Spleen (tissue), 11 donors: ENCODE results near the gene LHFPL3. TPM values are rescaled to one million over a fixed set of nuclear protein-coding genes. Genes with fewer than 3 reads are reported as not detected.

ENCODE experiments used
- DNase-seq: peaks from one replicate; pipeline ENCODE4 v3.0.0-alpha.2; 2020
- H3K27ac ChIP-seq, 8 donors: fragments of 200-600 bp; sonication (generic) in 7 of 8; 1 replicate in 4 of 8; 2 replicates in 4 of 8; pipeline versions ENCODE4 v1.5.0 to v1.8.0; 2016 to 2021; ENCODE audit warnings: inconsistent platforms in 4 of 8, mild to moderate bottlenecking in 4 of 8, moderate library complexity in 1 of 8
- H3K27me3 ChIP-seq, 7 donors: fragments of 200-600 bp; sonication (generic) in 6 of 7; replicated peaks in 1 of 7; 1 replicate in 4 of 7; 2 replicates in 3 of 7; pipeline versions ENCODE4 v1.5.0 to v1.8.0; 2016 to 2021; ENCODE audit warnings: inconsistent platforms in 3 of 7, mild to moderate bottlenecking in 1 of 7
- H3K36me3 ChIP-seq, 6 donors: fragments of 200-600 bp; sonication (generic) in 5 of 6; 1 replicate in 4 of 6; 2 replicates in 2 of 6; pipeline versions ENCODE4 v1.5.0 to v1.8.0; 2016 to 2021; ENCODE audit warnings: inconsistent platforms in 2 of 6
- H3K4me1 ChIP-seq, 6 donors: fragments of 200-600 bp; sonication (generic) in 5 of 6; 1 replicate in 3 of 6; 2 replicates in 3 of 6; pipeline versions ENCODE4 v1.5.0 to v1.8.0; 2016 to 2021; ENCODE audit warnings: inconsistent platforms in 3 of 6
- H3K4me3 ChIP-seq, 8 donors: fragments of 200-600 bp; sonication (generic) in 7 of 8; 1 replicate in 4 of 8; 2 replicates in 4 of 8; pipeline versions ENCODE4 v1.5.0 to v1.8.0; 2016 to 2021; ENCODE audit warnings: inconsistent platforms in 4 of 8, mild to moderate bottlenecking in 4 of 8, moderate library complexity in 2 of 8
- H3K9me3 ChIP-seq, 8 donors: fragments of 200-600 bp; sonication (generic) in 7 of 8; 1 replicate in 4 of 8; 2 replicates in 4 of 8; pipeline versions ENCODE4 v1.5.0 to v1.8.0; 2016 to 2021; ENCODE audit warnings: inconsistent platforms in 4 of 8
- POLR2A ChIP-seq, 3 donors: fragments of 450-650 bp; IDR thresholded peaks; one replicate each; pipeline ENCODE4 v1.5.1; 2017; ENCODE audit warnings: antibody characterized with exemption in 3 of 3, mild to moderate bottlenecking in 1 of 3
- POLR2AphosphoS5 ChIP-seq, 3 donors: sonication (generic); formaldehyde crosslinking; IDR thresholded peaks; one replicate each; pipeline ENCODE4 v1.5.1; 2017; ENCODE audit warnings: antibody characterized with exemption in 3 of 3
- WGBS, 5 donors: extraction: QIAGEN DNeasy Blood & Tissue Kit in 3 of 5; methylation state at CpG; one replicate each; pipeline versions ENCODE4 v1.1.5 to v1.1.7; 2013 to 2018; 5-methylcytosine and 5-hydroxymethylcytosine counted together
- intact Hi-C: fragments of 100-400 bp; cut with DNase I; formaldehyde crosslinking; loops from one replicate; pipeline ENCODE4 v1.15.0; 2023; ENCODE audit warnings: low total_unique reads
- polyA plus RNA-seq, 3 donors: library from polyadenylated mRNA; stranded (reverse); fragments of 200-250 nt; gene quantifications; one replicate each; pipeline ENCODE4 v1.2.1, GENCODE V29; 2013
- total RNA-seq, 7 donors: library from RNA; depleted of rRNA in 3 of 7; stranded (reverse); fragments of >200 nt in 3 of 7; fragmentation: NEBNext Ultra II Directional in 4 of 7; extraction: Animal tissue kit (Norgen Biotek cat#: 25700) in 4 of 7; gene quantifications; one replicate each; pipeline versions ENCODE4 v1.1.0 to v1.2.1, GENCODE V29; 2016 to 2021
- TF ChIP-seq, protein P1 (sequence below), 11 experiments: fragments of 200-600 bp in 7 of 11; fragments of 450-650 bp in 4 of 11; sonication (generic) in 4 of 11; IDR thresholded peaks in 8 of 11; conservative IDR thresholded peaks in 3 of 11; 1 replicate in 7 of 11; 2 replicates in 4 of 11; pipeline versions ENCODE4 v1.4.0 to v1.8.0; 2016 to 2021; ENCODE audit warnings: antibody characterized with exemption in 11 of 11, inconsistent platforms in 4 of 11, mild to moderate bottlenecking in 1 of 11
- donor health status: healthy with polysubstance abuse.
- donor health status: DM: no; HTN: no; CAD: no; lungs with moderate emphysema.
- donor health status: DM: no; HTN: no; CAD: no.
- donor health status: Bipolar disorder and iron deficiency.
- donor health status: healthy.
- donor health status: DM: no; HTN: no; CAD: no.
- donor health status: DM: yes; HTN: yes; CAD: no.

Gene LHFPL3
- total and polyA plus RNA-seq, 10 donors: 0.07 to 1.0 (median 0.20) TPM; not detected in 3

DNA sequence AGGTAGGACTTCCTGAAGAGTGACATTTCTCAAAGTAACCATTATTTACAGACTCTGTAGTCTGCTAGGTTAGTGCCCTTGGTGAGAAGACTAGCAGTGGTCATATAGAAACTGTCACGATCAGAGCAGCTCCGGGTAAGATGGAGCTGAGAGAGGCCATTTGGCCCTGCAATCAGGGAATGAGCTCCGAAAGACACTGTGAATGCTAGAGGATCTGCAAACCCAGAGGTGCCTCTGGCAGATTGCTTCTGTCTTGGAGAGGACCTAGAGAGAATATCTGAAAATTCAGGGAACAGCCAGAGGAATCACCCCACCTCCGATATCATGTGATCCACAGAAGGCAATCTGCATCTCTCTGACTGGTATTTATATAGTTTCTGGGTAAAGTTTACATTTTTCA, 438.7 kb downstream of the LHFPL3 start:
- H3K27me3 ChIP-seq: peaks cover 0 to 15% (median 0%) of the 10 kb centered on the region in 7 donors
- intact Hi-C loops: no loop called here
- TF ChIP-seq POLR2AphosphoS5 (IDR thresholded peaks at IDR 0.05) (no peak), POLR2A (IDR thresholded peaks at IDR 0.05) (no peak)
- TF ChIP-seq, protein P1, sequence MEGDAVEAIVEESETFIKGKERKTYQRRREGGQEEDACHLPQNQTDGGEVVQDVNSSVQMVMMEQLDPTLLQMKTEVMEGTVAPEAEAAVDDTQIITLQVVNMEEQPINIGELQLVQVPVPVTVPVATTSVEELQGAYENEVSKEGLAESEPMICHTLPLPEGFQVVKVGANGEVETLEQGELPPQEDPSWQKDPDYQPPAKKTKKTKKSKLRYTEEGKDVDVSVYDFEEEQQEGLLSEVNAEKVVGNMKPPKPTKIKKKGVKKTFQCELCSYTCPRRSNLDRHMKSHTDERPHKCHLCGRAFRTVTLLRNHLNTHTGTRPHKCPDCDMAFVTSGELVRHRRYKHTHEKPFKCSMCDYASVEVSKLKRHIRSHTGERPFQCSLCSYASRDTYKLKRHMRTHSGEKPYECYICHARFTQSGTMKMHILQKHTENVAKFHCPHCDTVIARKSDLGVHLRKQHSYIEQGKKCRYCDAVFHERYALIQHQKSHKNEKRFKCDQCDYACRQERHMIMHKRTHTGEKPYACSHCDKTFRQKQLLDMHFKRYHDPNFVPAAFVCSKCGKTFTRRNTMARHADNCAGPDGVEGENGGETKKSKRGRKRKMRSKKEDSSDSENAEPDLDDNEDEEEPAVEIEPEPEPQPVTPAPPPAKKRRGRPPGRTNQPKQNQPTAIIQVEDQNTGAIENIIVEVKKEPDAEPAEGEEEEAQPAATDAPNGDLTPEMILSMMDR (IDR thresholded peaks at IDR 0.05 in 8 of 11, conservative IDR thresholded peaks at IDR 0.05 in 3 of 11): no peak
- H3K4me1 ChIP-seq: no peaks in the 10 kb centered on the region
- 39 to 53% (median 41%) methylated on average over 4 of the region's 4 CpGs for WGBS, 5 donors
- H3K9me3 ChIP-seq: no peaks in the 10 kb centered on the region
- H3K36me3 ChIP-seq: no peaks in the 10 kb centered on the region
- no peak overlapping the region for H3K27ac ChIP-seq
- H3K4me3 ChIP-seq: no peak overlapping the region
- DNase-seq: no peak

DNA sequence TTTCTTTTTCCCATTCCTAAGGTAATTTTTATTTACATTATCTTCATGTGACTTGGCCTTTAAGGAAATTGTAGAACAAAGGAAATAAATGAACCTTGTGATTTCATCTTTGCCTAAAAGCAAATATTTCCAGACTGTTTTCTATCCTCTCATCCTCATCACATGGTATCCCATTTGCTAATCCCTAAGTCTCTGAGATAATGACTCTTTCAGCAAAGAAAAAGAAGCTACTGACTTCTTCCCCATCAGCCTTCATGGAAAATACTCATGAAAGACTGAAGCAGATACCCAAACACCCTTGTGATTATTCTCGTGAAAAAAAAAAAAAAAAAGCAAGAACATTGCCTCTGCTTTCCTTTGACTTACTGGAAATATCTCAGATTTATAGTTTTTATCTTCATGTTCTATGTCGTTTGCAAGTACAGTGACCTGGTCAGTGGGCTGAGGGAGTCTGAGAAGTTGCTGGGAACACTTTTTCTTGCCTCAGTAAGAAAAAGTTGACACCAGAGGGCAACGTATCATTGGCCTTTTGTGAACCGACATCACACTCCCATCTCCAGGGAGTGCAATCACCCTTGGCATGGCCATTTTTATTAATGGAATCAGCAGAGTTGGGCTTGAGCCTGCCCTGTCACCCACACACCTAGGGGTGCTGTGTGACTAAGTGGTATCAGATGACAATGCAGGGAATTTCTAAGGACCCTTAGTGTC, 439.6 kb downstream of the LHFPL3 start:
- H3K27ac ChIP-seq: no peak overlapping the region
- no peaks in the 10 kb centered on the region for H3K36me3 ChIP-seq
- H3K27me3 ChIP-seq: peaks cover 0 to 23% (median 0%) of the 10 kb centered on the region in 7 donors
- no peaks in the 10 kb centered on the region for H3K9me3 ChIP-seq
- 37 to 56% (median 46%) methylated on average over 4 of the region's 4 CpGs for WGBS, 5 donors
- no peaks in the 10 kb centered on the region for H3K4me1 ChIP-seq
- no peak overlapping the region for H3K4me3 ChIP-seq
- no peak for DNase-seq
- intact Hi-C loops: no loop called here
- TF ChIP-seq POLR2A (IDR thresholded peaks at IDR 0.05): no peak
- TF ChIP-seq, protein P1 (IDR thresholded peaks at IDR 0.05 in 8 of 11, conservative IDR thresholded peaks at IDR 0.05 in 3 of 11): no peak

DNA sequence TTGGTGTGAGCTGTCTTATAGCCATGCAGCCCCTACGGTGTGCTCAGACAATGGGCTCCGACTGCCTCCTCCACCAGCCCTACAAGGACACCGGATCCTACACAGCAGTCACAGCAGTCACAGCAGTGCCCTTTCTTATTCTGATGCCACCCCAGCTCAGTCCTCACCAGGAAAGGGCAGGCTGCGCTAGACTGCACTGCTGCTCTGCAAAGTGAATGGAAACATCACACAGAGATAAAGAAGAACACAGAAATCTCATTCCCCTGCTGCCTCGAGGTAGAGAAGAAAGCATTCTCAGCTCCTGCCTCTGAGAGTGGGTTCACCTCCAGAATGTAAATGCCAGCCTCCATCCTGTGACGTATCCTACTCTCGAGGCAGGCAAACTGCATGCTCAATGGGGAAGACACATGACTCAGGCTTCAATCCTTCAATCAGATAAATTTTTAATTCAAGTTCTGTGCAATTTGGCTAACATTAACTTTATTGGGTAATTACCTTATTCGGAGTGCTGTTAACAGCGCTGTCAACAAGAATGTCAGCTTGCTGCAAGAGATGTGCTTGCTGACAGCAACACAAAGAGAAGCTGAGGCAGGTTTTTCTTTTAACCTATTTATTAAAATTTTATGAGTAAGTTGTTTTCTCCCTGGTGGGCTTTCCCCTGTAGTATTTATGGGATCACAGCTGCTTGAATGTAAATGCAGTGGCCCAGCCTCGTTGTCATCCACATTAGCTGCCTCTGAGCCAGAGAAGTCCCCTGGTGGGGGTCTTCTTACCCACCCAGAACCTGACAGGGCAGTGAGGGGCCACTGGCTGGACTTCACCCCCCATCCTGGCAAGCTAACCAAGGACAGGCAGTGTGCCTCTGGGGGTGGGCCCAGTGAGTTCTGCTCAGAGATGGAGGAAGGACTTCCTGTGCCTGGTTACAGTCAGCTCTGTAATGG, 444.3 kb downstream of the LHFPL3 start:
- H3K27me3 ChIP-seq: peaks cover 0 to 34% (median 0%) of the 10 kb centered on the region in 7 donors
- H3K27ac ChIP-seq: no peak overlapping the region
- H3K9me3 ChIP-seq: no peaks in the 10 kb centered on the region
- 38 to 52% (median 46%) methylated on average over 8 to 10 of the region's 10 CpGs for WGBS, 5 donors
- intact Hi-C loops: no loop called here
- no peaks in the 10 kb centered on the region for H3K4me1 ChIP-seq
- DNase-seq: no peak
- TF ChIP-seq, protein P1 (IDR thresholded peaks at IDR 0.05 in 8 of 11, conservative IDR thresholded peaks at IDR 0.05 in 3 of 11): no peak
- TF ChIP-seq POLR2A (IDR thresholded peaks at IDR 0.05) (no peak), POLR2AphosphoS5 (IDR thresholded peaks at IDR 0.05) (no peak)
- no peak overlapping the region for H3K4me3 ChIP-seq
- no peaks in the 10 kb centered on the region for H3K36me3 ChIP-seq

DNA sequence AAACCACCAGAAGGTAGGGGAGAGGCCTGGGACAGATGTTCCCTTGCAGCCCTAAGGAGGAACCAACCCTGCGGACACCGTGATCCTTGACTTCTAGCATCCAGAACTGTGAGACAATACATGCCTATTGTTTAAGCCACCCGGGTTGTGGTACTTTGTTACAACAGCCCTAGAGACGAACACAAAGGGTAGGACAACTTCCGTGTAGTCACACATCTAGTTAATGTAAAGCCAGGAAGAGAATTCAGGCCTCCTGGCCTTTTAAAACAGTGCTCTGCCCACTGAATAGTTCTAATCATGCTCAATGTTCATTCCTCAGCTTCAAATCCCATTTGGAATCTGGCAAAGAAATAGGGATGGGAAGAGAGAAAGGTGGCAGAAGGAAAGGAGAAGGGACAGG, 445.4 kb downstream of the LHFPL3 start:
- TF ChIP-seq POLR2AphosphoS5 (IDR thresholded peaks at IDR 0.05) (no peak), POLR2A (IDR thresholded peaks at IDR 0.05) (no peak)
- TF ChIP-seq, protein P1 (IDR thresholded peaks at IDR 0.05 in 8 of 11, conservative IDR thresholded peaks at IDR 0.05 in 3 of 11): no peak
- H3K36me3 ChIP-seq: no peaks in the 10 kb centered on the region
- H3K27me3 ChIP-seq: peaks cover 0 to 44% (median 0%) of the 10 kb centered on the region in 7 donors

More for the DNA sequence above, 445.4 kb downstream of the LHFPL3 start:
- Histone ChIP-seq H3K4me3 (no peak overlapping the region), H3K9me3 (no peaks in the 10 kb centered on the region), H3K4me1 (no peaks in the 10 kb centered on the region), H3K27ac (no peak overlapping the region)
- DNase-seq: no peak
- intact Hi-C loops: no loop called here
- 77 to 95% (median 88%) methylated on average over 5 of the region's 5 CpGs for WGBS, 5 donors
